ENCODE data around the gene KRT38.
"Not testable (repeated sequence)": the region's sequence is repeated elsewhere in the genome, so short reads cannot be mapped to it uniquely, and the experiment has no call there.

The KRT38 gene

DNA sequence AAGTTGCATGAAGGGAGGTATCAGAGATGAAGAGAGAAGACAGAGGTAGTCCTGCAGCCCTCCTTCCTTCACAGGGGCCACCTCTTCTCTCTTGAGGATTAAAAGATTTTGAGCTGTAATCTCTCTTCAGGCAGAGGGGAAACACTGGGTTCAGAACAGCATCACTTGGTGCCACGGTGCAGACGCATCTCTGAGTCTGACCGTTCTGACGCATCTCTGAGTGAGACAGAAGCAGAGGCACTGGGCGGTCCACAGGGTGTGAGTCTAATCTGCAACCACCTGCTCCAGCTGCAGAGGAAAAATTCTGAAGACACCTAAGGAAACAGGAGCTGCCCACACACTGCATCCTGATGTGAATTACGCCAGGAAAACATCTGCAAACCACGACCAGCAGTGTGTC lies 11.1 kb downstream of the KRT38 start:
- H3K27ac ChIP-seq (ENCODE audit: low read depth, low read length) = no peak overlapping the region
- H3K9me3 ChIP-seq (ENCODE audit: control insufficient read depth in 5 of 5, low read length in 5 of 5) = no peaks in the 10 kb centered on the region
- H3K4me1 ChIP-seq (ENCODE audit: control insufficient read depth in 5 of 5, insufficient read depth in 5 of 5, low read length in 5 of 5) = no peaks in the 10 kb centered on the region
- peaks cover 3 to 8% (median 5%) of the 10 kb centered on the region in 5 donors for H3K27me3 ChIP-seq (ENCODE audit: control insufficient read depth in 5 of 5, insufficient read depth in 4 of 5, low read length in 5 of 5)
- H3K4me3 ChIP-seq (ENCODE audit: low read depth in 1 of 5, low read length in 5 of 5) = no peak overlapping the region
- no peak overlapping the region for H3K9ac ChIP-seq (ENCODE audit: low read length in 5 of 5)
- H3K36me3 ChIP-seq (ENCODE audit: control insufficient read depth in 5 of 5, insufficient read depth in 5 of 5, low read length in 5 of 5) = no peaks in the 10 kb centered on the region

DNA sequence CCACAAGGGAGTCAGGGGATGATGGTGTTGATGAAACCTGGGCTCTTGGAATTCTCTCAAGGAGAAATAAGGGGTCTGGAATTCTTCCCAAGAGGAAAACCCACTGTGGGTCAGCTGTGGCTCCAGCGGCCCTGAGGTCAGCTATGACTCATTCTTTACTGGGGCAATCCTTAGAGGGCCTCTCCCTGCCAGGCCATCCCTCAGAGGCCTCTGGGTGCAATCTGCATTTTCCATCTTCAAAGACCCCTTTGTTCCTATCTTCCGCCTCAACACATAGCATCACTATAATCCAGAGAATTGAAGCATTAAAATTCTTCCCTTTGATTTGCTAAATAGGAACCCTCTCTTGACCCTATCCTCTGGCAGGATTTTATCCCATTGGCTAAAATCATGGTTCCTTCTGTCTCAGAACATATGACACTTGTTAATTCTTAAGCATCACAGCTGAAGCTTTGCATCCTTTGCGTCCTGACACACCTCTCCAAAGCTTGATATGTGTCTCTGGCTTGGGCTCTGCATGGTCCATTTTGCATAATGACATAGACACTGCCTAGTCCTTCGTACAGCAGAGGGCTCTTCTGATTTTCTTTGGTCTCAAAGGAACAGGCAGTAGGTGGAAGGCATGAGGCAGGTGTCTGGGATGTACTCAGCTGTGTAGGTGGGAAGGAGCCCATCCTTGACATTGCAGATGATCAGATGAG lies 12.0 kb downstream of the KRT38 start:
- Histone ChIP-seq H3K36me3 (ENCODE audit: control insufficient read depth in 5 of 5, insufficient read depth in 5 of 5, low read length in 5 of 5) (no peaks in the 10 kb centered on the region), H3K27me3 (ENCODE audit: control insufficient read depth in 5 of 5, insufficient read depth in 4 of 5, low read length in 5 of 5) (peaks cover 3 to 5% (median 5%) of the 10 kb centered on the region in 5 donors), H3K9ac (ENCODE audit: low read length in 5 of 5) (no peak overlapping the region), H3K27ac (ENCODE audit: low read depth, low read length) (no peak overlapping the region), H3K4me3 (ENCODE audit: low read depth in 1 of 5, low read length in 5 of 5) (no peak overlapping the region), H3K9me3 (ENCODE audit: control insufficient read depth in 5 of 5, low read length in 5 of 5) (no peaks in the 10 kb centered on the region), H3K4me1 (ENCODE audit: control insufficient read depth in 5 of 5, insufficient read depth in 5 of 5, low read length in 5 of 5) (no peaks in the 10 kb centered on the region)

DNA sequence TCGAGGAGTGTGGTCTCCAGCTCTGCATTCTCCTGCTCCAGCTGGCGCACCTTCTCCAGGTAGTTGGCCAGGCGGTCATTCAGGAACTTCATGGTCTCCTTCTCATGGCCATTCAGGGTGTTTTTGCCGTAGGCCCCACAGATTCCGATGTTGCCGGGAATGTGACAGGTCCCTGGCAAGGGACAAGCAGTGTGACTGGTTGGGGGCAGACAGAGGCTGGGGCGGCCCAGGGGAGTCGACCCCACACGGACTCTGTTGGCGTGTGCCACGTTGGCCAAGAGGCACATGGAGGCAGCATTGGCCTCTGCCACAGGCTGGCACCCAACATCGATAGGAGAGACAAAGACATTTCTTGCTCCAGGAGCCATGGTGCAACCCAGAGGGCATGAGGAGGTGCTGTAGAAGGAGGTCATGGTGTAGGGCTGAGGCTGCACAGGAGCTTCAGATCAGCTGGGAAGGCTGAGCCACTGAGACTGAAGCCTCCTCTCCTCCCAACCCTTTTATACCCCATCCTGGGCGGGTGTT lies 16.6 kb downstream of the KRT38 start, which contains the start of gene KRT37:
Gene KRT37 (minus strand): TSS at position 475 of the 525 bp plus-strand sequence. CDS start 62 bp downstream, at position 413.
- no peak within 1 kb of the TSS for H3K4me3 ChIP-seq (ENCODE audit: low read depth in 1 of 5, low read length in 5 of 5)
- H3K36me3 ChIP-seq (ENCODE audit: control insufficient read depth in 5 of 5, insufficient read depth in 5 of 5, low read length in 5 of 5) = no peaks in the 10 kb centered on the region
- H3K9ac ChIP-seq (ENCODE audit: low read length in 5 of 5) = no peak within 1 kb of the TSS
- no peaks in the 10 kb centered on the region for H3K9me3 ChIP-seq (ENCODE audit: control insufficient read depth in 5 of 5, low read length in 5 of 5)
- peaks cover 0 to 6% (median 2%) of the 10 kb centered on the region in 5 donors for H3K27me3 ChIP-seq (ENCODE audit: control insufficient read depth in 5 of 5, insufficient read depth in 4 of 5, low read length in 5 of 5)
- H3K4me1 ChIP-seq (ENCODE audit: control insufficient read depth in 5 of 5, insufficient read depth in 5 of 5, low read length in 5 of 5) = no peaks in the 10 kb centered on the region
- H3K27ac ChIP-seq (ENCODE audit: low read depth, low read length) = no peak within 1 kb of the TSS

DNA sequence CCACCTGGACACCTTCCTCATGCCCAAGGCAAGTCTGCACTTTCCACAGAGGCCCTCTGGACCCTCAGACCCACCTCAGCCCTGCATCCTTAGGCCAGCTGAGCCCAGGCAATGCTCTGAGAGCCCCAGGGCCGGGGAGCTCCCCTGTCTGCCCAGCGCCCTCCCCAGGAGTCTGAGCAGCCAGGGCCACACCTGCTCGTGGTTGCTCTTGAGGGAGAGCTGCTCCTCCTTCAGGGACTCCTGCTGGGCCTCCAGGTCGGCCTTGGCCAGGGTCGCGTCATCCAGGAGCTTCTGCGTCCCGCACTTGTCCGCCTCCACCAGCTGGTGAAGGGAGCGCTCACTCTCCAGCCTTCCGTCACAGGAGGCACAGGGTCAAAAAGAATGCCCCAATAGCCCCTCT lies 18.2 kb downstream of the KRT38 start:
- H3K9me3 ChIP-seq (ENCODE audit: control insufficient read depth in 5 of 5, low read length in 5 of 5); H3K9ac ChIP-seq (ENCODE audit: low read length in 5 of 5); H3K27ac ChIP-seq (ENCODE audit: low read depth, low read length); H3K36me3 ChIP-seq (ENCODE audit: control insufficient read depth in 5 of 5, insufficient read depth in 5 of 5, low read length in 5 of 5); H3K4me1 ChIP-seq (ENCODE audit: control insufficient read depth in 5 of 5, insufficient read depth in 5 of 5, low read length in 5 of 5); H3K4me3 ChIP-seq (ENCODE audit: low read depth in 1 of 5, low read length in 5 of 5); H3K27me3 ChIP-seq (ENCODE audit: control insufficient read depth in 5 of 5, insufficient read depth in 4 of 5, low read length in 5 of 5): not testable (repeated sequence)

DNA sequence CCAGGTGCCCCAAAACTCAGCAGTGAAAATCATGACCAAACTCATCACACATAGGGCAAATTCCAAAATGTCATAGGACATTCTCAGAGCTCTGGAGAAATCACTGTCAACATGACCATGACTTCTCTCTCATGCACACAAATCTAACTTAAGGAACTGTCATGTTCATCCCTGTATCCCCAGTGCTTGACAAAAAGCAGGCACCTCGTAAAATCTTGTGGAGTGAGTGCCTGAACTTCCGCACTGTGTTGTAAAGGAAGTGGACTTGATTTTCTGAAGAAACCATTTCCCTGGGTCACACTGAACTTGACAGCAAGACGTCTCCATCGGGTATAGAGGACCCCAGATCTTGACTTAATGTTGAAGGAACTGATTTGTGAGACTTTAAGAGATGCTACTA lies 19.2 kb downstream of the KRT38 start:
- no peak overlapping the region for H3K4me3 ChIP-seq (ENCODE audit: low read depth in 1 of 5, low read length in 5 of 5)
- no peak overlapping the region for H3K27ac ChIP-seq (ENCODE audit: low read depth, low read length)
- no peaks in the 10 kb centered on the region for H3K9me3 ChIP-seq (ENCODE audit: control insufficient read depth in 5 of 5, low read length in 5 of 5)
- no peak overlapping the region for H3K9ac ChIP-seq (ENCODE audit: low read length in 5 of 5)
- H3K36me3 ChIP-seq (ENCODE audit: control insufficient read depth in 5 of 5, insufficient read depth in 5 of 5, low read length in 5 of 5) = no peaks in the 10 kb centered on the region
- H3K4me1 ChIP-seq (ENCODE audit: control insufficient read depth in 5 of 5, insufficient read depth in 5 of 5, low read length in 5 of 5) = no peaks in the 10 kb centered on the region
- peaks cover 0 to 8% (median 2%) of the 10 kb centered on the region in 5 donors for H3K27me3 ChIP-seq (ENCODE audit: control insufficient read depth in 5 of 5, insufficient read depth in 4 of 5, low read length in 5 of 5)

DNA sequence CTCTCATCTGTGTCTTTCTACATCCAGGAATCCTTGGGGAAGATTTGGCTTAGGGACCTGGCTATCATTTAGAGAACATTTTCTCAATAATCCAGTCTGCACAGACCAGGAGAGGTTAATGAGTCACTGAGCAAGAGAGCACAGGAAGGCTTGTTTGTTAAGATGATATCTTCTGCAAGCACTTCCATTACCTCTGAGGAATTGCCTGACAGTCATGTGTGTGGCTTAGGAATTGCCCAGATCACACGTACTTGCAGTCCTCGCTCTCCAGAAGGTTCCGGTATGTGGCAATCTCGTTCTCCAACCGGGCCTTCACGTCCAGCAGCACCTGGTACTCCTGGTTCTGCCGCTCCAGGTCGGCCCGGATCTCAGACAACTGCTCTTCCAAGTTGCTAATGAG lies 19.7 kb downstream of the KRT38 start:
- no peak overlapping the region for H3K4me3 ChIP-seq (ENCODE audit: low read depth in 1 of 5, low read length in 5 of 5)
- peaks cover 0 to 8% (median 2%) of the 10 kb centered on the region in 5 donors for H3K27me3 ChIP-seq (ENCODE audit: control insufficient read depth in 5 of 5, insufficient read depth in 4 of 5, low read length in 5 of 5)
- no peak overlapping the region for H3K9ac ChIP-seq (ENCODE audit: low read length in 5 of 5)
- no peak overlapping the region for H3K27ac ChIP-seq (ENCODE audit: low read depth, low read length)
- no peaks in the 10 kb centered on the region for H3K4me1 ChIP-seq (ENCODE audit: control insufficient read depth in 5 of 5, insufficient read depth in 5 of 5, low read length in 5 of 5)
- no peaks in the 10 kb centered on the region for H3K36me3 ChIP-seq (ENCODE audit: control insufficient read depth in 5 of 5, insufficient read depth in 5 of 5, low read length in 5 of 5)
- H3K9me3 ChIP-seq (ENCODE audit: control insufficient read depth in 5 of 5, low read length in 5 of 5) = no peaks in the 10 kb centered on the region

DNA sequence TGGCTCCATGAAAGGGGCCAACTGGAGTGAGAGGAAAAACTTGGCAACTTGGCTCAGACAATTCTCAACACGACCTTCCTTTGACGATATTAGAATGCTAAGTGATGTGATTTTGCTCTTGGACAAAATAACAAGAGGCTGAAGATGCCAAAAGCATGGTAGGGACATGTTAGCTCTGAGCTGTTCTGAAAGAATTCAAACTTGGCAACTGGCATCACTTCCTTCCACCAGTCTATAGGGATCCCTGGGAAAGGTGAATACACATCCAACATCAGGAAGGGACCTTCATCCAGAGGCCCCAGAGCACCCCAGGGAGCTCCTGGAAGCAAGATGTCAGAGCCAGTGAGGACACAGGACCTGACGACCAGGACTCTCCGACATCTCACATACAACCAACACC lies 20.6 kb downstream of the KRT38 start:
- Histone ChIP-seq H3K9me3 (ENCODE audit: control insufficient read depth in 5 of 5, low read length in 5 of 5) (no peaks in the 10 kb centered on the region), H3K4me1 (ENCODE audit: control insufficient read depth in 5 of 5, insufficient read depth in 5 of 5, low read length in 5 of 5) (no peaks in the 10 kb centered on the region), H3K27me3 (ENCODE audit: control insufficient read depth in 5 of 5, insufficient read depth in 4 of 5, low read length in 5 of 5) (peaks cover 0 to 8% (median 2%) of the 10 kb centered on the region in 5 donors), H3K27ac (ENCODE audit: low read depth, low read length) (no peak overlapping the region), H3K9ac (ENCODE audit: low read length in 5 of 5) (no peak overlapping the region), H3K36me3 (ENCODE audit: control insufficient read depth in 5 of 5, insufficient read depth in 5 of 5, low read length in 5 of 5) (no peaks in the 10 kb centered on the region), H3K4me3 (ENCODE audit: low read depth in 1 of 5, low read length in 5 of 5) (no peak overlapping the region)

DNA sequence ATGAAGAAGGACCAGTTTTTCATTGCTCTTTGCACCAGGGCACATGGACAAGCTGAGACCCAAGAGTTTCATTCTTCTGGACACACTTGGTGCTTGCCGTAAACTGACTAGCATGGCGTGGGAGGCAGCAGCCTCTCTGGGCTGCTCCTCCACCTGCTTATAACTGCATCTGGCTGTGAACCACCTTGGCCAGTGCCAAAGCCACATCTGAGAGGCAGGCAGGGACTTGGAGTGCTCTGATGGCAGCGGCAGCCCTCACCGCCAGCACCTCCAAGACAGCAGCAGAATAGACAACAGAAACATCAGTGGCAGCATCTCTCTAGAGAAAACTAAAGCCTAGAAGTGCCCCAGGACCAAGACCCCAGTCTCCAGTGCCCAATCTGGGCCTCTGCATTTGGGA lies 21.1 kb downstream of the KRT38 start:
- no peaks in the 10 kb centered on the region for H3K36me3 ChIP-seq (ENCODE audit: control insufficient read depth in 5 of 5, insufficient read depth in 5 of 5, low read length in 5 of 5)
- no peaks in the 10 kb centered on the region for H3K4me1 ChIP-seq (ENCODE audit: control insufficient read depth in 5 of 5, insufficient read depth in 5 of 5, low read length in 5 of 5)
- no peak overlapping the region for H3K27ac ChIP-seq (ENCODE audit: low read depth, low read length)
- H3K27me3 ChIP-seq (ENCODE audit: control insufficient read depth in 5 of 5, insufficient read depth in 4 of 5, low read length in 5 of 5) = peaks cover 0 to 8% (median 2%) of the 10 kb centered on the region in 5 donors
- no peak overlapping the region for H3K4me3 ChIP-seq (ENCODE audit: low read depth in 1 of 5, low read length in 5 of 5)
- no peak overlapping the region for H3K9ac ChIP-seq (ENCODE audit: low read length in 5 of 5)
- H3K9me3 ChIP-seq (ENCODE audit: control insufficient read depth in 5 of 5, low read length in 5 of 5) = no peaks in the 10 kb centered on the region

DNA sequence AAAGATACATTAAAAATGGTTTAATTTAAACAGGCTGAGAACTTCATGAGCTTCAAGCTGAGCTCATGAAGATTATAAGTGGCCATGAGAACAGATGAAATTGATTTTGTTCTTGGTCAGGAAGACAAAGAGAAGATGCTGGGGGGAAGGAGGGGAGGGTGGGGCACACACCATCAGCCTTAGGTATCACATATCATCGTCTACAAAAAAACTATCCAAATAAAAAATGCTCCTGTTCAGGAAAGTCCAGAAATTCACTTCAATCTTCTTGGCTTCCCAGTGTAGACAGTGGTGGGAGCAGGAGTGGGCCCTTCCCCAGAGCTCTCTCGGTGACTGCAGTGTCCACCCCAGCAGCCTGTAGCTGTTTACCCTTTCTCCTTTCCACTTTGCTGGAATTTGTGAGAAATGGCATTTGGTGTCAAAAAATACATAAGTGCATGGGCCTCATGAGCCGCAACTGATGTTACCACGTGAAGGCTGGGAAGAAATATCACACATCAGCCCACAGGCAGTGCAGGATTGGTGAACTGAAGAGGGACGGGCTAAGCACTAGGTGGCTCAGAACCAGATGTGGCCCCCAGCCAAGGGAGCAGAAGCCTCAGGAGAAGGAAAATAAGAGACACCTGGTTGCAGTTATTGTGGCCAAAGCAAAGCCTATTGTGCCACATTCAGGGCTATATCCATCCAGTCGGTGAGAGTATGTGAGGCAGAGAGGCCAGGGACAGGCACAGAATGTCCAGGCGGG lies 22.5 kb downstream of the KRT38 start:
- H3K4me1 ChIP-seq (ENCODE audit: control insufficient read depth in 5 of 5, insufficient read depth in 5 of 5, low read length in 5 of 5) = no peaks in the 10 kb centered on the region

DNA sequence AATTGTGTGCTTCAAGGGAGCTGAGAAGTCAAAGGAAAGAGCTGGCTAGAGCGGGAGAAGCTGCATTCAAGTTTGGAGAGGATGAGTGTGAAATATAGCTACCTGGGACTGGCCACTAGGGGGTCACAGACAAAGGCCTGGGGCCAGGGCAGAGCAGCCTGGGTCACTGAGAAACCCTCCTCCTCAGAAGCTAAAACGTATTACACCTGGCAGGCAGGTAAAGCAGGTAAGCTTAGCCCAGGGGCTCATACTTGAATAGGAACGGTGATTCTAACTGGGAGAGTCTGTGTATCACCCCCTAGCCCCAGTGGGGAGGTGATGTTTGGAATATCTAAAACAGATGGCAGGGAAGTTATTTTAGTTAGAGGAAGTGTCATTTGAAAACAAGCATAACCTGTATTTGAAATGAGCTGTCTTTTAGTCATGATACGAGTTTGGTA lies 23.2 kb downstream of the KRT38 start:
- Histone ChIP-seq H3K36me3 (ENCODE audit: control insufficient read depth in 5 of 5, insufficient read depth in 5 of 5, low read length in 5 of 5) (no peaks in the 10 kb centered on the region), H3K27me3 (ENCODE audit: control insufficient read depth in 5 of 5, insufficient read depth in 4 of 5, low read length in 5 of 5) (peaks cover 0 to 8% (median 2%) of the 10 kb centered on the region in 5 donors), H3K27ac (ENCODE audit: low read depth, low read length) (no peak overlapping the region), H3K4me1 (ENCODE audit: control insufficient read depth in 5 of 5, insufficient read depth in 5 of 5, low read length in 5 of 5) (no peaks in the 10 kb centered on the region), H3K9ac (ENCODE audit: low read length in 5 of 5) (no peak overlapping the region), H3K4me3 (ENCODE audit: low read depth in 1 of 5, low read length in 5 of 5) (no peak overlapping the region), H3K9me3 (ENCODE audit: control insufficient read depth in 5 of 5, low read length in 5 of 5) (no peaks in the 10 kb centered on the region)

More for the DNA sequence above, 22.5 kb downstream of the KRT38 start:
- no peaks in the 10 kb centered on the region for H3K9me3 ChIP-seq (ENCODE audit: control insufficient read depth in 5 of 5, low read length in 5 of 5)
- no peak overlapping the region for H3K9ac ChIP-seq (ENCODE audit: low read length in 5 of 5)
- H3K27ac ChIP-seq (ENCODE audit: low read depth, low read length) = no peak overlapping the region
- peaks cover 0 to 8% (median 2%) of the 10 kb centered on the region in 5 donors for H3K27me3 ChIP-seq (ENCODE audit: control insufficient read depth in 5 of 5, insufficient read depth in 4 of 5, low read length in 5 of 5)
- H3K4me3 ChIP-seq (ENCODE audit: low read depth in 1 of 5, low read length in 5 of 5) = no peak overlapping the region
- H3K36me3 ChIP-seq (ENCODE audit: control insufficient read depth in 5 of 5, insufficient read depth in 5 of 5, low read length in 5 of 5) = no peaks in the 10 kb centered on the region
